WI38 (cell line): Measurements from ENCODE around the gene NPAT.
A peak's percentile ranks its signal among the peaks of the same experiment; 100 is the strongest.

Source experiments
- H3K4me3 ChIP-seq: 2 replicates; pipeline ENCODE4 v1.5.1; 2011; ENCODE audit warnings: low read depth, mild to moderate bottlenecking, control low read depth, low read length
- CTCF ChIP-seq: IDR thresholded peaks from 2 replicates; pipeline ENCODE4 v1.5.1; 2012; ENCODE audit warnings: low read depth, mild to moderate bottlenecking, control low read depth, low read length

The NPAT gene

GRCh38 chr11:108222574-108223347 lies at the start of gene NPAT, which contains the start of gene ATM:
Gene NPAT (minus strand): TSS chr11:108222638. CDS start chr11:108222536, 102 bp downstream.
Gene ATM (plus strand): TSS chr11:108223067. CDS start chr11:108227625, 4,558 bp downstream.
- peak; percentile 79 for TF ChIP-seq CTCF
- H3K4me3 ChIP-seq = peak within 1 kb of the TSS; percentile 84

GRCh38 chr11:108269583-108269982 lies 47.1 kb upstream of the NPAT start:
- H3K4me3 ChIP-seq = no peak overlapping the region
- no peak for TF ChIP-seq CTCF

- no peak for TF ChIP-seq CTCF
Observed at GRCh38 chr11:108253176-108253575, 30.7 kb upstream of the NPAT start.

GRCh38 chr11:108246885-108247284 lies 24.4 kb upstream of the NPAT start:
- no peak overlapping the region for H3K4me3 ChIP-seq
- TF ChIP-seq CTCF = no peak

More at GRCh38 chr11:108253176-108253575, 30.7 kb upstream of the NPAT start:
- no peak overlapping the region for H3K4me3 ChIP-seq

- no peak for TF ChIP-seq CTCF
- H3K4me3 ChIP-seq = no peak overlapping the region
Observed at GRCh38 chr11:108246308-108246707, 23.9 kb upstream of the NPAT start.

- no peak overlapping the region for H3K4me3 ChIP-seq
- no peak for TF ChIP-seq CTCF
Observed at GRCh38 chr11:108242422-108242821, 20.0 kb upstream of the NPAT start.

GRCh38 chr11:108241330-108242037 lies 19.0 kb upstream of the NPAT start:
- no peak for TF ChIP-seq CTCF
- H3K4me3 ChIP-seq = no peak overlapping the region
